IMR-90 (cell line): ENCODE data around the gene ZNF329. TPM values are rescaled to one million over a fixed set of nuclear protein-coding genes. Genes with fewer than 3 reads are reported as not detected.

Experiments used
- ATAC-seq: fragments of 200-7000 bp; cut with Tn5 transposase; 2 replicates; pipeline ENCODE4 v1.9.1; 2020; ENCODE audit warnings: low read depth, mild to moderate bottlenecking, moderate library complexity
- BruUV-seq: library from RNA; stranded (reverse); fragments of 400-500 nt; replicated peaks from 2 replicates; lab custom pipeline; 2021; lab: Mats Ljungman, UMichigan
- CTCF ChIA-PET: fragments of 300-600 bp; formaldehyde crosslinking; extraction: SDS; loops from one replicate; lab custom pipeline; 2021; ENCODE audit warnings: antibody characterized with exemption; lab: Yijun Ruan, JAX
- POLR2A ChIA-PET: fragments of 300-600 bp; sonication (Branson Sonifier 250); formaldehyde crosslinking; loops from one replicate; lab custom pipeline; 2022; ENCODE audit warnings: antibody characterized with exemption; ENCODE audit not compliant: unreplicated experiment; lab: Charles Lee
- DNase-seq: peaks from one replicate; pipeline ENCODE4 v3.0.0; 2013
- H2AFZ ChIP-seq: replicated peaks from 2 replicates; pipeline ENCODE3; 2013; ENCODE audit warnings: low read length, mild to moderate bottlenecking; ENCODE audit not compliant: poor library complexity
- H2AK5ac ChIP-seq: 2 replicates; pipeline ENCODE4 v1.6.1; 2013; ENCODE audit warnings: low read depth, low read length, inconsistent platforms
- H2AK9ac ChIP-seq: replicated peaks from 2 replicates; pipeline ENCODE3; 2013; ENCODE audit warnings: mild to moderate bottlenecking, low read depth, low read length, moderate library complexity; ENCODE audit not compliant: poor library complexity
- H2BK120ac ChIP-seq: 2 replicates; pipeline ENCODE4 v1.6.1; 2013; ENCODE audit warnings: low read depth, low read length, inconsistent platforms
- H2BK15ac ChIP-seq: 3 replicates; pipeline ENCODE4 v1.6.1; 2013; ENCODE audit warnings: low read depth, low read length, inconsistent platforms
- H2BK20ac ChIP-seq: 2 replicates; pipeline ENCODE4 v1.6.1; 2013; ENCODE audit warnings: low read depth, mild to moderate bottlenecking, inconsistent platforms, low read length, moderate library complexity
- H2BK5ac ChIP-seq: 2 replicates; pipeline ENCODE4 v1.6.1; 2013; ENCODE audit warnings: mild to moderate bottlenecking, low read depth, low read length, inconsistent platforms; ENCODE audit not compliant: poor library complexity, severe bottlenecking
- H3K14ac ChIP-seq: replicated peaks from 2 replicates; pipeline ENCODE4 v1.6.1; 2013; ENCODE audit warnings: low read depth, low read length, inconsistent platforms
- H3K18ac ChIP-seq: 2 replicates; pipeline ENCODE4 v1.6.1; 2013; ENCODE audit warnings: low read depth, low read length, control low read depth
- H3K23ac ChIP-seq: 2 replicates; pipeline ENCODE4 v1.6.1; 2013; ENCODE audit warnings: low read depth, low read length, inconsistent platforms
- H3K27ac ChIP-seq: 2 replicates; pipeline ENCODE4 v1.5.1; 2013; ENCODE audit warnings: mild to moderate bottlenecking, control low read depth, low read length; ENCODE audit not compliant: insufficient read depth
- H3K27me3 ChIP-seq: 2 replicates; pipeline ENCODE4 v1.6.1; 2013; ENCODE audit warnings: low read length; ENCODE audit not compliant: control insufficient read depth, insufficient read depth
- H3K36me3 ChIP-seq: 2 replicates; pipeline ENCODE4 v1.6.1; 2013; ENCODE audit warnings: low read length, mixed read lengths; ENCODE audit not compliant: control insufficient read depth, insufficient read depth
- H3K4ac ChIP-seq: 2 replicates; pipeline ENCODE4 v1.6.1; 2013; ENCODE audit warnings: low read depth, low read length, inconsistent platforms
- H3K4me1 ChIP-seq: 2 replicates; pipeline ENCODE4 v1.6.1; 2013; ENCODE audit warnings: low read length, mixed read lengths; ENCODE audit not compliant: control insufficient read depth, insufficient read depth
- H3K4me2 ChIP-seq: 2 replicates; pipeline ENCODE4 v1.6.1; 2013; ENCODE audit warnings: low read depth, mild to moderate bottlenecking, control low read depth, low read length, moderate library complexity
- H3K4me3 ChIP-seq: 2 replicates; pipeline ENCODE4 v1.5.1; 2013; ENCODE audit warnings: low read depth, mild to moderate bottlenecking, control low read depth, low read length, moderate library complexity; ENCODE audit not compliant: insufficient read depth
- H3K56ac ChIP-seq: 2 replicates; pipeline ENCODE4 v1.6.1; 2013; ENCODE audit warnings: low read length, inconsistent platforms; ENCODE audit not compliant: insufficient read depth; ENCODE audit errors: extremely low read depth
- H3K79me1 ChIP-seq, 2 experiments: 2 replicates each; pipeline ENCODE4 v1.6.1; 2013; ENCODE audit warnings: low read length in 2 of 2, inconsistent platforms in 1 of 2, low read depth in 1 of 2
- H3K9ac ChIP-seq: 2 replicates; pipeline ENCODE4 v1.6.1; 2013; ENCODE audit warnings: low read depth, low read length, control low read depth
- H3K9me1 ChIP-seq: 2 replicates; pipeline ENCODE4 v1.6.1; 2013; ENCODE audit warnings: low read length, inconsistent platforms; ENCODE audit not compliant: insufficient read depth
- H3K9me3 ChIP-seq: 2 replicates; pipeline ENCODE4 v1.6.1; 2013; ENCODE audit warnings: low read length; ENCODE audit not compliant: control insufficient read depth, insufficient read depth
- H4K20me1 ChIP-seq: 2 replicates; pipeline ENCODE4 v1.6.1; 2013; ENCODE audit warnings: low read length, inconsistent platforms; ENCODE audit not compliant: insufficient read depth
- H4K5ac ChIP-seq: 2 replicates; pipeline ENCODE4 v1.6.1; 2013; ENCODE audit warnings: mild to moderate bottlenecking, low read depth, low read length, control low read depth
- H4K8ac ChIP-seq, 2 experiments: 2 replicates each; pipeline ENCODE4 v1.6.1; 2013; ENCODE audit warnings: low read depth in 2 of 2, low read length in 2 of 2, control low read depth in 1 of 2, inconsistent platforms in 1 of 2
- H4K91ac ChIP-seq: 2 replicates; pipeline ENCODE4 v1.6.1; 2013; ENCODE audit warnings: low read depth, low read length, inconsistent platforms; ENCODE audit not compliant: insufficient read depth
- BHLHE40 ChIP-seq: fragments of 150-350 bp; IDR thresholded peaks from 2 replicates; pipeline ENCODE4 v1.6.1; 2016; ENCODE audit warnings: mild to moderate bottlenecking, low read depth, low read length
- CEBPB ChIP-seq: IDR thresholded peaks from 2 replicates; pipeline ENCODE4 v1.6.1; 2012; ENCODE audit warnings: low read depth, low read length, improper control_type of control experiment
- CHD1 ChIP-seq: IDR thresholded peaks from 2 replicates; pipeline ENCODE4 v1.6.1; 2012; ENCODE audit warnings: low read depth, low read length, improper control_type of control experiment
- CTCF ChIP-seq: conservative IDR thresholded peaks from 2 replicates; pipeline ENCODE4 v1.5.1; 2012; ENCODE audit warnings: mild to moderate bottlenecking, low read depth, low read length, improper control_type of control experiment
- ELK1 ChIP-seq: fragments of 150-350 bp; IDR thresholded peaks from 2 replicates; pipeline ENCODE4 v1.6.1; 2016; ENCODE audit warnings: low read depth, mild to moderate bottlenecking, low read length, moderate library complexity, borderline replicate concordance
- FOS ChIP-seq: fragments of 150-350 bp; IDR thresholded peaks from 2 replicates; pipeline ENCODE4 v1.6.1; 2016; ENCODE audit warnings: low read depth, low read length
- MAFK ChIP-seq: IDR thresholded peaks from 2 replicates; pipeline ENCODE4 v1.6.1; 2012; ENCODE audit warnings: low read depth, low read length, improper control_type of control experiment
- MAZ ChIP-seq: IDR thresholded peaks from 2 replicates; pipeline ENCODE4 v1.6.1; 2012; ENCODE audit warnings: low read depth, mild to moderate bottlenecking, low read length, improper control_type of control experiment, moderate library complexity, borderline replicate concordance
- MXI1 ChIP-seq: IDR thresholded peaks from 2 replicates; pipeline ENCODE4 v1.6.1; 2012; ENCODE audit warnings: low read depth, mild to moderate bottlenecking, low read length, moderate library complexity, borderline replicate concordance
- NFE2L2 ChIP-seq: fragments of 150-350 bp; IDR thresholded peaks from 2 replicates; pipeline ENCODE4 v1.6.1; 2016; ENCODE audit warnings: low read depth, mild to moderate bottlenecking, low read length
- POLR2A ChIP-seq: IDR thresholded peaks from 2 replicates; pipeline ENCODE4 v1.6.1; 2012; ENCODE audit warnings: mild to moderate bottlenecking, low read depth, low read length
- RAD21 ChIP-seq: IDR thresholded peaks from 2 replicates; pipeline ENCODE4 v1.6.1; 2012; ENCODE audit warnings: low read length, improper control_type of control experiment
- RCOR1 ChIP-seq: IDR thresholded peaks from 2 replicates; pipeline ENCODE4 v1.6.1; 2012; ENCODE audit warnings: mild to moderate bottlenecking, low read length, improper control_type of control experiment; ENCODE audit not compliant: insufficient replicate concordance
- RFX5 ChIP-seq: IDR thresholded peaks from 2 replicates; pipeline ENCODE4 v1.8.0; 2012; ENCODE audit warnings: low read depth, mild to moderate bottlenecking, low read length, moderate library complexity
- SMC3 ChIP-seq: fragments of 150-350 bp; IDR thresholded peaks from 2 replicates; pipeline ENCODE4 v1.6.1; 2016; ENCODE audit warnings: low read depth, mild to moderate bottlenecking, antibody characterized with exemption, low read length, moderate library complexity
- USF2 ChIP-seq: fragments of 150-350 bp; IDR thresholded peaks from 2 replicates; pipeline ENCODE4 v1.6.1; 2017; ENCODE audit warnings: mild to moderate bottlenecking, antibody characterized with exemption, low read length, low read depth
- WGBS, 2 experiments: methylation state at CpG; one replicate each; pipeline versions ENCODE4 v1.1.5 to v1.1.7; 2013; ENCODE audit warnings: missing lambda C conversion rate in 2 of 2; ENCODE audit not compliant: insufficient read length in 1 of 2; ENCODE audit errors: extremely low coverage in 2 of 2; 5-methylcytosine and 5-hydroxymethylcytosine counted together
- dilution Hi-C: fragments of 300-500 bp; cut with HindIII; formaldehyde crosslinking; loops from one replicate; pipeline ENCODE4 v1.14.3; 2018; ENCODE audit warnings: low sequenced_read_pairs; ENCODE audit not compliant: unreplicated experiment
- in situ Hi-C: fragments of 300-500 bp; cut with MboI; formaldehyde crosslinking; loops from 3 replicates; pipeline ENCODE4 v1.14.3; 2019; ENCODE audit warnings: low sequenced_read_pairs, inconsistent platforms, mixed read lengths
- intact Hi-C: fragments of 100-400 bp; cut with micrococcal nuclease; formaldehyde crosslinking; loops from 2 replicates; pipeline ENCODE4 v1.10.0; 2022
- polyA plus RNA-seq, 3 experiments: library from polyadenylated mRNA; depleted of rRNA; stranded (reverse); fragments of >200 nt; gene quantifications; 2 replicates each; pipeline ENCODE4 v1.2.3, GENCODE V29; 2012; ENCODE audit warnings: low replicate concordance in 1 of 3
- total RNA-seq: library from RNA; depleted of rRNA; stranded (reverse); fragments of >200 nt; gene quantifications from 2 replicates; pipeline ENCODE4 v1.2.3, GENCODE V29; 2012

The ZNF329 gene
- total and polyA plus RNA-seq, 2 of the 4 experiments (the other 2 are of a cell fraction) = 4.7 to 16.8 TPM

- Histone ChIP-seq H3K4me1 (no peaks in the 10 kb centered on the region), H3K9ac (no peak overlapping the region), H2BK15ac (no peak overlapping the region), H3K56ac (no peak overlapping the region), H3K4ac (no peak overlapping the region), H3K9me3 (peaks cover 56% of the 10 kb centered on the region), H4K8ac (no peak overlapping the region), H4K91ac (no peak overlapping the region), H2AFZ (no peak overlapping the region), H3K9me1 (no peaks in the 10 kb centered on the region), H3K79me1 (no peaks in the 10 kb centered on the region), H2BK120ac (no peak overlapping the region), H2BK5ac (no peak overlapping the region), H2AK9ac (no peak overlapping the region), H3K36me3 (peaks cover 7% of the 10 kb centered on the region), H3K27ac (no peak overlapping the region), H3K14ac (no peak overlapping the region), H4K20me1 (no peaks in the 10 kb centered on the region), H2BK20ac (no peak overlapping the region), H3K27me3 (no peaks in the 10 kb centered on the region), H3K23ac (no peak overlapping the region), H3K18ac (no peak overlapping the region), H3K4me2 (no peak overlapping the region), H3K4me3 (no peak overlapping the region), H2AK5ac (no peak overlapping the region), H4K5ac (no peak overlapping the region)
- no CpG with 5 or more reads among the region's 10 CpGs for WGBS, 2 experiments
- ATAC-seq (no peak), DNase-seq (no peak)
- in situ Hi-C loops = no loop called here
- dilution Hi-C loops = no loop called here
- ChIA-PET POLR2A (no interaction called here), CTCF (no interaction called here)
- intact Hi-C loops = no loop called here
- no TSS peak for BruUV-seq
- TF ChIP-seq FOS = no peak
- TF ChIP-seq POLR2A = no peak
- no peak for TF ChIP-seq USF2
- TF ChIP-seq ELK1 = no peak
- TF ChIP-seq RAD21 = no peak
- no peak for TF ChIP-seq CTCF
- no peak for TF ChIP-seq RFX5
- TF ChIP-seq NFE2L2 = no peak
- TF ChIP-seq RCOR1 = no peak
- no peak for TF ChIP-seq MAFK
- TF ChIP-seq MAZ = no peak
- TF ChIP-seq SMC3 = no peak
- no peak for TF ChIP-seq CHD1
- no peak for TF ChIP-seq CEBPB
- TF ChIP-seq MXI1 = no peak
- no peak for TF ChIP-seq BHLHE40
Observed at GRCh38 chr19:58095328-58095727, 55.3 kb downstream of the ZNF329 start.
